ENCODE data around the gene HLA-DMB.

DNA sequence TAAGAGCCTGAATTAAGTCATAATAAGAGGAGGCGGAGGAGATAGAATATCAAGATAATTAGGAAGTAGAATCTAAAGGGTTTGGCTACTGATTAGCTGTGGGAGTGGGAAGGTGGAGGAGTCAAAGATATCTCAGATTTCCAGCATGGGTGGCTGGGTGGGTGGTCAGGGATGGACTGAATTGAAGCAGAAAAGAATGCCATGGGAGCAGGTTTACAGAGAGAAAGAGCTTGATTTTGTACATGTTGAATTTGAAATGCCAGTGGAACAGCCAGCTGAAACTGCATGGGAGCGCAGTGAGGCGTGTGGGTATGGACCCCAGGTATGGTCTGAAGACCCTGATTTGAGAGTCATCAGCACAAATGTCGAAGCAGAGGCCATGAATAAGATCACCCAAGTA, 13.4 kb upstream of the HLA-DMB start:
- TF ChIP-seq, protein P1, sequence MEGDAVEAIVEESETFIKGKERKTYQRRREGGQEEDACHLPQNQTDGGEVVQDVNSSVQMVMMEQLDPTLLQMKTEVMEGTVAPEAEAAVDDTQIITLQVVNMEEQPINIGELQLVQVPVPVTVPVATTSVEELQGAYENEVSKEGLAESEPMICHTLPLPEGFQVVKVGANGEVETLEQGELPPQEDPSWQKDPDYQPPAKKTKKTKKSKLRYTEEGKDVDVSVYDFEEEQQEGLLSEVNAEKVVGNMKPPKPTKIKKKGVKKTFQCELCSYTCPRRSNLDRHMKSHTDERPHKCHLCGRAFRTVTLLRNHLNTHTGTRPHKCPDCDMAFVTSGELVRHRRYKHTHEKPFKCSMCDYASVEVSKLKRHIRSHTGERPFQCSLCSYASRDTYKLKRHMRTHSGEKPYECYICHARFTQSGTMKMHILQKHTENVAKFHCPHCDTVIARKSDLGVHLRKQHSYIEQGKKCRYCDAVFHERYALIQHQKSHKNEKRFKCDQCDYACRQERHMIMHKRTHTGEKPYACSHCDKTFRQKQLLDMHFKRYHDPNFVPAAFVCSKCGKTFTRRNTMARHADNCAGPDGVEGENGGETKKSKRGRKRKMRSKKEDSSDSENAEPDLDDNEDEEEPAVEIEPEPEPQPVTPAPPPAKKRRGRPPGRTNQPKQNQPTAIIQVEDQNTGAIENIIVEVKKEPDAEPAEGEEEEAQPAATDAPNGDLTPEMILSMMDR (IDR thresholded peaks at IDR 0.05): no peak
- no peak for TF ChIP-seq ZFX (IDR thresholded peaks at IDR 0.05; ENCODE audit: borderline replicate concordance)

Data from 22Rv1 (cell line).